Right ventricle myocardium inferior (tissue), 1 donor: Measurements from ENCODE around the gene ARHGEF19. TPM values are rescaled to one million over a fixed set of nuclear protein-coding genes. Genes with fewer than 3 reads are reported as not detected.

Experiments used
- ATAC-seq: fragments of 200-7000 bp; cut with Tn5 transposase; one replicate; pipeline ENCODE4 v1.9.1; 2020; ENCODE audit warnings: mild to moderate bottlenecking, moderate library complexity
- DNase-seq: peaks from one replicate; pipeline ENCODE4 v3.0.0; 2021; ENCODE audit errors: missing footprints
- intact Hi-C: fragments of 100-400 bp; cut with DNase I; formaldehyde crosslinking; loops from one replicate; pipeline ENCODE4 v1.11.0; 2022
- total RNA-seq: library from RNA; stranded (reverse); fragmentation: NEBNext Ultra II Directional; extraction: Animal tissue kit (Norgen Biotek cat#: 25700); gene quantifications from one replicate; pipeline ENCODE4 v1.2.1, GENCODE V29; 2021
- donor health status: DM: no; HTN: yes; CAD: no; lungs with severe emphysema.

Gene ARHGEF19
- total RNA-seq, 1 donor from 2014 or later, result 2.8 TPM

- ATAC-seq (no peak), DNase-seq (no peak)
- intact Hi-C loops, result no loop called here
Observed at GRCh38 chr1:16191916-16192546, 20.4 kb downstream of the ARHGEF19 start.

- ATAC-seq (no peak), DNase-seq (no peak)
- intact Hi-C loops, result no loop called here
Observed at GRCh38 chr1:16191309-16191708, 21.1 kb downstream of the ARHGEF19 start.

GRCh38 chr1:16189921-16190621 lies 22.4 kb downstream of the ARHGEF19 start:
- intact Hi-C loops, result no loop called here
- no peak for ATAC-seq
- DNase-seq, result no peak

- peak; percentile 23 for ATAC-seq
- no peak for DNase-seq
- intact Hi-C loops, result no loop called here
Observed at GRCh38 chr1:16189003-16189402, 23.4 kb downstream of the ARHGEF19 start.

GRCh38 chr1:16187748-16188401 lies 24.6 kb downstream of the ARHGEF19 start:
- intact Hi-C loops, result loop anchor here (1.0 to 2.0 kb wide), 2 partner anchors 33 to 109 kb away; no protein-coding TSS in a partner anchor
- peak; percentile 85 for ATAC-seq
- DNase-seq, result no peak

GRCh38 chr1:16186655-16187235 lies 25.7 kb downstream of the ARHGEF19 start:
- intact Hi-C loops, result loop anchor here (1.0 to 2.0 kb wide), 2 partner anchors 32 to 107 kb away; no protein-coding TSS in a partner anchor
- ATAC-seq (no peak), DNase-seq (no peak)

- intact Hi-C loops, result no loop called here
- DNase-seq, result no peak
- no peak for ATAC-seq
Observed at GRCh38 chr1:16184557-16185303, 27.7 kb downstream of the ARHGEF19 start.

GRCh38 chr1:16183765-16184556 lies 28.5 kb downstream of the ARHGEF19 start:
- intact Hi-C loops, result no loop called here

GRCh38 chr1:16183179-16183578 lies 29.3 kb downstream of the ARHGEF19 start:
- DNase-seq (peak; percentile 13), ATAC-seq (no peak)
- intact Hi-C loops, result no loop called here

More at GRCh38 chr1:16183765-16184556, 28.5 kb downstream of the ARHGEF19 start:
- ATAC-seq, result no peak
- DNase-seq, result no peak

GRCh38 chr1:16181887-16182719 lies 30.3 kb downstream of the ARHGEF19 start:
- ATAC-seq (peak; percentile 92), DNase-seq (peak; percentile 85)
- intact Hi-C loops, result no loop called here

GRCh38 chr1:16180291-16180824 lies 32.1 kb downstream of the ARHGEF19 start:
- intact Hi-C loops, result no loop called here

GRCh38 chr1:16178596-16179497 lies 33.6 kb downstream of the ARHGEF19 start:
- DNase-seq (peak; percentile 9), ATAC-seq (no peak)
- intact Hi-C loops, result no loop called here

More at GRCh38 chr1:16180291-16180824, 32.1 kb downstream of the ARHGEF19 start:
- DNase-seq (peak; percentile 33), ATAC-seq (no peak)

- intact Hi-C loops, result loop anchor here (2.0 kb wide), 1 partner anchor 23 kb away; no protein-coding TSS in a partner anchor
- ATAC-seq (no peak), DNase-seq (no peak)
Observed at GRCh38 chr1:16177306-16177705, 35.1 kb downstream of the ARHGEF19 start.

GRCh38 chr1:16176653-16177052 lies 35.8 kb downstream of the ARHGEF19 start:
- ATAC-seq (no peak), DNase-seq (no peak)
- intact Hi-C loops, result loop anchor here (2.0 kb wide), 1 partner anchor 22 kb away; no protein-coding TSS in a partner anchor

GRCh38 chr1:16175610-16176553 lies 36.6 kb downstream of the ARHGEF19 start:
- intact Hi-C loops, result loop anchor here (2.0 kb wide), 1 partner anchor 21 kb away; no protein-coding TSS in a partner anchor
- peak; percentile 87 for ATAC-seq
- peak; percentile 93 for DNase-seq
